Measurements from ENCODE around the gene BIN1. TPM values are rescaled to one million over a fixed set of nuclear protein-coding genes. Genes with fewer than 3 reads are reported as not detected.

BIN1 gene
- total and polyA plus RNA-seq, 8 donors = 13.3 to 21.3 (median 16.2) TPM

DNA sequence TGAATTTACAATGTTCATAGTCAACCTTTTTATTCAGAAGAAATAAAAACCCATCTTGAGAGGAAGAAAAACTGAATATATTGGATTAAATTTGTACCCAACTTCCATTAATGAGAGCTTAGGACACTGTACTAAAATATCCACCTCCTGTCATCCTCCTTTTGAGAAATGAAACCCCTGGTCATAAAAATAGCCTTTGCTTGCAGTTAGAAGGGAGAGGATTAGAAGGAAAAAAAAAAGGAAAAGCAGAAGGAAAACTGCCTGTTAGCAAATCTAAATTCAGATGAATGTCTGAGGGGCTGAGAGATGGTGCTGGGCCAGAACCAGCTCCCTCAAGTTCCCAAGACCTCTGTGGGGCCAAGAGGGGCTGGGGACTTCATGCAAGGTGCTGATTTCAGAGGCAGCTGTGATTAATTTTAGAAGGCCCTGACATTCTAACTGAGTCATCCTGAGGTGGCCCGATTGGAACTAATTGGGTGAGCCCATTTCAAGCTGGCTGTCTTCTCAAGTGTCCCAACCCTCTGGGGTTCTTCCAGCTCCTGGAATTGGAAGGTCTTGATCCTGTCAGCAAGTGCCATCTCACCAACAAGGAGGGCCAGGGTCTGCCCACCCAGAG lies 38.4 kb upstream of the BIN1 start:
- H3K4me3 ChIP-seq = no peak overlapping the region
- H3K36me3 ChIP-seq = no peaks in the 10 kb centered on the region
- ATAC-seq (no peak), DNase-seq (no peak), FAIRE-seq (no peak)
- H3K27ac ChIP-seq = no peak overlapping the region
- 50 to 53% methylated on average over 1 of the region's 1 CpG for WGBS, 2 donors
- intact Hi-C loops (cut with DNase I) = no loop called here
- H3K9me3 ChIP-seq = no peaks in the 10 kb centered on the region
- TF ChIP-seq, protein P1, sequence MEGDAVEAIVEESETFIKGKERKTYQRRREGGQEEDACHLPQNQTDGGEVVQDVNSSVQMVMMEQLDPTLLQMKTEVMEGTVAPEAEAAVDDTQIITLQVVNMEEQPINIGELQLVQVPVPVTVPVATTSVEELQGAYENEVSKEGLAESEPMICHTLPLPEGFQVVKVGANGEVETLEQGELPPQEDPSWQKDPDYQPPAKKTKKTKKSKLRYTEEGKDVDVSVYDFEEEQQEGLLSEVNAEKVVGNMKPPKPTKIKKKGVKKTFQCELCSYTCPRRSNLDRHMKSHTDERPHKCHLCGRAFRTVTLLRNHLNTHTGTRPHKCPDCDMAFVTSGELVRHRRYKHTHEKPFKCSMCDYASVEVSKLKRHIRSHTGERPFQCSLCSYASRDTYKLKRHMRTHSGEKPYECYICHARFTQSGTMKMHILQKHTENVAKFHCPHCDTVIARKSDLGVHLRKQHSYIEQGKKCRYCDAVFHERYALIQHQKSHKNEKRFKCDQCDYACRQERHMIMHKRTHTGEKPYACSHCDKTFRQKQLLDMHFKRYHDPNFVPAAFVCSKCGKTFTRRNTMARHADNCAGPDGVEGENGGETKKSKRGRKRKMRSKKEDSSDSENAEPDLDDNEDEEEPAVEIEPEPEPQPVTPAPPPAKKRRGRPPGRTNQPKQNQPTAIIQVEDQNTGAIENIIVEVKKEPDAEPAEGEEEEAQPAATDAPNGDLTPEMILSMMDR (IDR thresholded peaks at IDR 0.05) = no peak
- no peaks in the 10 kb centered on the region for H3K27me3 ChIP-seq
- no peaks in the 10 kb centered on the region for H3K4me1 ChIP-seq

DNA sequence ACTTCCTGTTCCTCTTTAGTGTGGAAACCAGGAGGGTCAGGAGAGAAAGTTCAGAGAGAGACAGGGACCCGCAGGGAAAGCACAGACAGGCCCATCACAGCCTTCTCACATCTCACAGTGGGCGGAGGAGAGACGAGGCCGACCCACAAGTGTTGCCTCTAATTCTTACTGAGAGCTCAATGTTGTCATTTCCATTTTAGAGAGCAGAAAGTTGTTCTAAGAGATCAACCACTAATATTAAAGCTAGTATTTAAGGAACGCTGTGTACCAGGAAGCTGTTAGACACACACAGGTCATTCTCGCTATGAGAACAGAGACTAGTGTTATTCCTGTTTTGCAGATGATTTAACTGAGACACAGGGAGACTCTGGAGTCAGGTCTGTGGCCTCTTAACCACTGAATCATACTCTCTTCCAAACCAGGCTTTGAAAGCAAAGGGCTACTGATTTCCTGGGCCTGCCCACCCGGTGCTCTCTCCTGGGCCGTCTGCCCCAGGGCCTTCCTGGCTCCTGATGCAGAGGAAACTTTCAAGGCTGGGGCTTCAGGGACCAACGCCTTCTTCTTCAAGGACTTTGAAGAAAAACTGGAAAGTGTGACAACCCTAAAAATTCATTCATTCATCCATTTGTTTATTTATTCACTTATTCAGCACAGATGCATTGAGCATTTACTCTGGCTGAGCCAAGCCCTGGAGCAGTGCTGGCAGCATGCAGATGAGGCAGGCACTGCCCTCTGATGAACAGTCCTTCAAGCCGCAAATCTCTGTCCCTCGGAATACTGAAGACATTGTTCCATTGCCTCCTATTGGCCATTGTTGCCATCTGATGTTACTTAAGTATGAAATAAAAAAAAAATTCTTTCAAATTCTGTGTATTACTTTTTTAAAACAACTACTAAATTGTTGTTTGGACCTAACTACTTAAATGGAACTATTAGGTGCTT lies 37.2 kb upstream of the BIN1 start:
- 68 to 70% methylated on average over 11 of the region's 11 CpGs for WGBS, 2 donors
- no peaks in the 10 kb centered on the region for H3K4me1 ChIP-seq
- H3K27ac ChIP-seq = peak overlapping the region in 1 of 4 donors; percentile 4
- H3K36me3 ChIP-seq = no peaks in the 10 kb centered on the region
- no peaks in the 10 kb centered on the region for H3K27me3 ChIP-seq
- H3K9me3 ChIP-seq = no peaks in the 10 kb centered on the region
- intact Hi-C loops (cut with DNase I) = no loop called here
- ATAC-seq (peak in 2 of 4 donors; percentile 52 to 57), FAIRE-seq (no peak), DNase-seq (no peak)
- TF ChIP-seq, protein P1 (IDR thresholded peaks at IDR 0.05) = no peak
- H3K4me3 ChIP-seq = no peak overlapping the region

DNA sequence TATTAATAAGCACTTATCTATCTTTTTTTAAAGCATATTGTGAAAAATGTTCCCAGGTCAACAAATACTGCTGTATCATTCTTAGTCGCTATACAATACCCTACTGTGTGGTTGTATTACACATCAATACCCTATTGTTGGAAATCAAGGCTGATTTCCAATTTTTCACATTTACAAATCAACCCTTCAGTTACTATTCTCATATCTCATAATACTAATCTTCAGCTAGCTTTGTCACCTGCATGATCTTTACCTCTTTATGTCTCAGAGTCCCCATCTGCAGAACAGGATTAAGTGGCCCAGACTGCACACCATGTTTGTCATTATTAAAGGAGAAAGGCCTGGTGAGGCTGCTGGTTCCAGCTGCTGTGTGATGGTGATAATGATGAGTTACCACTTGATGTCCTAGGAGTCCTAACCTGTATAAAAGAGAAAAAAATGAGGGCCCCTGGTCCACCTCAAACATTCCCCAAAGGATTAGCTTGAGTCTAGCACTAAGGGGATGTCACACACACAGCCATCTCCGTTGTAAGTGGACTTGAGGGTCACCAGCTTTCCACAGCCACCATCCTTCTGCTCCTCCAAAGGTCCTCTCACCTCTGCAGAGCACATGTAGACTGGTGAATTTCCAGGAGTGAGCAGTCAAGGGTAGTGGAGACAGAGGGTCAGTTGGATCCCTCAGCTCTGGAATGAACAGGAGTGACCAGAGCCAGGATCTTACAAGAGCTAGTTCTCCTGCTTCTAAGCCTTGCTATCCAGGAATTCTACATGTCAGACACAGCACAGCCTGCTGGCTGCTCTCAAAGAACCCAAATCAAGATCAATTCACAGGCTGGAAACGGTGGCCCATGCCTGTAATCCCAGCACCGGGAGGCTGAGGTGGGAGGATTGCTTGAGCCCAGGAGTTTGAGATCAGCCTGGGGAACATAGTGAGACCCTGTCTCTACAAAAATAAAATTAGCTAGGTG lies 36.0 kb upstream of the BIN1 start:
- FAIRE-seq (no peak), DNase-seq (no peak), ATAC-seq (no peak)
- no peak overlapping the region for H3K27ac ChIP-seq
- TF ChIP-seq, protein P1 (IDR thresholded peaks at IDR 0.05) = no peak
- H3K4me1 ChIP-seq = no peaks in the 10 kb centered on the region
- H3K27me3 ChIP-seq = no peaks in the 10 kb centered on the region
- WGBS, 2 donors = 78 to 85% methylated on average over 4 of the region's 4 CpGs
- H3K9me3 ChIP-seq = no peaks in the 10 kb centered on the region
- H3K4me3 ChIP-seq = no peak overlapping the region
- H3K36me3 ChIP-seq = no peaks in the 10 kb centered on the region
- intact Hi-C loops (cut with DNase I) = no loop called here

DNA sequence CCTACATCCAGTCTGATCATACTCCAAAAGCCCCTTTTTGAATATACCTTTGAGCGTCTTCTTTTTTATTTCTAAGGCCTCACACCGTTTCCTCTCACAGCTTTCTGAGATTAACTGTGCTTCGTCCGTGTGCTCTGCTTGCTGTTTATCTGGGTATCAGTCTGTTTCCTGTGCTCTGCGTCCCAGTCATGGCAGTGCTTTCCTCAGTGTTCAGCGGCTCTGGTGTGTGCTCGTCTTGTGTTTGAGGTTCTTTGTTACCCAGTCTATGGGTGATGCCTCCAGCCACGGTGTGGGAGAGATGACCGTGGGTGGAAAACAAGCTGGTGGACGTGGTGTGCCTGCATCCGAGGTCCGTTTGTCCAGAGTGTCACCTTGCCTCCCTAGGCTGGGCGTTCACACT lies 33.6 kb upstream of the BIN1 start:
- 52 to 62% methylated on average over 13 of the region's 13 CpGs for WGBS, 2 donors
- no peak for FAIRE-seq
- H3K36me3 ChIP-seq = no peaks in the 10 kb centered on the region
- no peaks in the 10 kb centered on the region for H3K27me3 ChIP-seq
- TF ChIP-seq, protein P1 (IDR thresholded peaks at IDR 0.05) = no peak
- H3K4me3 ChIP-seq = no peak overlapping the region
- no peaks in the 10 kb centered on the region for H3K4me1 ChIP-seq
- H3K27ac ChIP-seq = no peak overlapping the region
- intact Hi-C loops (cut with DNase I) = no loop called here
- no peak for ATAC-seq
- no peak for DNase-seq
- H3K9me3 ChIP-seq = no peaks in the 10 kb centered on the region
